Erythroblast (primary cell): ENCODE data around the gene NR2C2.
"Not testable (repeated sequence)": the region's sequence is repeated elsewhere in the genome, so short reads cannot be mapped to it uniquely, and the experiment has no call there.

Experiments
- GATA1 ChIP-seq: IDR thresholded peaks from 2 replicates; pipeline ENCODE4 v1.6.1; 2011; ENCODE audit warnings: low read depth, mild to moderate bottlenecking, control low read depth, low read length, moderate library complexity
- POLR2A ChIP-seq: IDR thresholded peaks from 2 replicates; pipeline ENCODE4 v1.6.1; 2011; ENCODE audit warnings: mild to moderate bottlenecking, low read length

DNA sequence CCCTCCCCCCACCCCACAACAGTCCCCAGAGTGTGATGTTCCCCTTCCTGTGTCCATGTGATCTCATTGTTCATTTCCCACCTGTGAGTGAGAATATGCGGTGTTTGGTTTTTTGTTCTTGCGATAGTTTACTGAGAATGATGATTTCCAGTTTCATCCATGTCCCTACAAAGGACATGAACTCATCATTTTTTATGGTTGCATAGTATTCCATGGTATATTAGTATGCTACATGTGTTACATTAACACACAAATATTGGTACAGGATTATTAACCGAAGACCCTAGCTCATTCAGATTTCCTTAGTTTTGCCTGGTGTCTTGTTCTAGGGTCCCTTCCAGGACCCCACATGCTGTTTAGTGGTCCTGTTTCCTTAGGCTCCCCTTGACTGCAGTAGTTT is 43.9 kb upstream of the NR2C2 start:
- TF ChIP-seq POLR2A, GATA1: not testable (repeated sequence)
